Fibroblast of gingiva (primary cell): ENCODE results near the gene CD1E.
"Not testable (repeated sequence)": the region's sequence is repeated elsewhere in the genome, so short reads cannot be mapped to it uniquely, and the experiment has no call there.

ENCODE experiments used
- DNase-seq: peaks from one replicate; pipeline ENCODE4 v3.0.0-alpha.2; 2011; ENCODE audit warnings: low read depth

CD1E gene

GRCh38 chr1:158353303-158354075, at the start of gene CD1E:
Gene CD1E, plus strand, starts transcription at chr1:158353894. Its CDS starts 95 bp downstream, at chr1:158353989.
- DNase-seq: no peak

- DNase-seq: no peak
Measured at GRCh38 chr1:158310623-158311022, 43.1 kb upstream of the CD1E start.

DNA sequence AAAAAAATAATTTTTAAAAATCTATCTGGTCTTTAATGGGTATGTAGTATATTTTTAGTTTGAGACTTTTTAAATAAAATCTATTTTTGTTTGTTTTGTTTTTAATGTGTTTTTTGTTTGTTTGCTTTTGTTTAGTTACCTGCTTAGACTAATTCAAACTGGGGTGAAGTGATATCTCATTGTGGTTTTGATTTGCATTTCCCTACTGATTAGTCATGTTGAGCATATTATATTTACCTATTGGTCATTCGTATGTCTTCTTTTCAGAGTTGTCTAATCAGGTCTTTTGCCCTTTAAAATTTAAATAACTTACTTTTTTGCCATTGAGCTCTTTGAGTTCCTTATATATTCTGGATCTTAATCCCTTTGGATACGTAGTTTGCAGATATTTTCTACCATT, 42.6 kb upstream of the CD1E start:
- no peak for DNase-seq

DNA sequence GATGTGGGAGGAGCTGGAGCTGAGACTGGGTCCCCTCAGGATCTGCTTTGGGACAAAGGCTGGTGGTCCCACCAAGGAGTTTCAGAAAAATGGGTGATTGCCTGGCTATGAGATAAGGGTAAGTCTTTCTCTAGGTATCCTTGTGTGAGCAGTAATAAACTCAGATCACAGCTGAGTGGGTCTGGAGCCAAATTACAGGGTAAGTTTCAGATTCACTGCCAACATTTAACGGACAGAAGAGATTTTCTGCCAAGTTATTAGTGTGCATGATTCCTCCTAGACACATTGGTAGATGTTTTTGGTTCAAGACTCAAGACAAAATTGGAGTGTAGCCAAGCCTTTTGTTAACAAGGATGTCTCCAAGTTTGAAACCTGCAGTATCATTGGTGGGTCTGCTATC, 29.8 kb upstream of the CD1E start:
- no peak for DNase-seq

DNA sequence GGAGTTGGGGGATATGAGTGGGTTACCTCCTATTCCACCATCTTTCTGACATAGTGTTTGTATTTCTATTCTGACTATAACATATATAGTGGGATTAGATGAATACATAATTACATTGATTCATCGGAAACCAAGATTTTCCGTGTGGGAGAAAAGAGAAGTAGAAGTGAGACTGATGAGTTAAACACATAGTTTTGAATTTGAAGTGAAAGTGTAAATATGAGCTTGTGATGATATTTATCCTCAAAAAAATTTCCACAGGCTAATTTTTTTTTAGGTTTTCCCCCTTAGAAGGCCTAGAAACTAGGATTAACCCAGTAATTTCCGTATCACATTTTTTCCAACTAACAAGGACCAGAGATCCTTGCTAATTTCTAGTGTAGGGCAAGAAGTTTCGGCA, 29.3 kb upstream of the CD1E start:
- DNase-seq: no peak

- no peak for DNase-seq
Measured at GRCh38 chr1:158327481-158327880, 26.2 kb upstream of the CD1E start.

GRCh38 chr1:158328426-158328825, 25.3 kb upstream of the CD1E start:
- DNase-seq: no peak

DNA sequence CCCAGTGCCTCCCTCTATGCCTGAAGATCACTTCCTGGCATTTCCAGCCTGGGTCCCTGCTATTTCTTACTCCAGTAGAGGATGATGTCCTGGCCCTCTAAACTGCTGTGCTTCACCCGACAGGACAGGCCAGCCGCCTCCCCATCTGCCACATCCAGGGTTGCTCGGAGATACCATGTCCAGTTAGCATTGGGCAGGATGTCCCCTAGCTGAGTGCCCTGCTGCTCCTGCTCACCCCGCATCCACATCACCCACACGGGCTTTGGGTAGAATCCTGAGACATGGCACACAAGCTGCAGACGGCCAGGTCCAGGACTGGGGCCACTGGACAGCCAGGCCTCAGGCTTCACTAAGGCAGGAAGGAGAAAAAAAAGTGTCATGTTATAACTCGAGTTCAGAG, 24.4 kb upstream of the CD1E start:
- no peak for DNase-seq

- DNase-seq: no peak
Measured at GRCh38 chr1:158329733-158330132, 24.0 kb upstream of the CD1E start.

GRCh38 chr1:158330391-158331105, 23.1 kb upstream of the CD1E start:
- no peak for DNase-seq

DNA sequence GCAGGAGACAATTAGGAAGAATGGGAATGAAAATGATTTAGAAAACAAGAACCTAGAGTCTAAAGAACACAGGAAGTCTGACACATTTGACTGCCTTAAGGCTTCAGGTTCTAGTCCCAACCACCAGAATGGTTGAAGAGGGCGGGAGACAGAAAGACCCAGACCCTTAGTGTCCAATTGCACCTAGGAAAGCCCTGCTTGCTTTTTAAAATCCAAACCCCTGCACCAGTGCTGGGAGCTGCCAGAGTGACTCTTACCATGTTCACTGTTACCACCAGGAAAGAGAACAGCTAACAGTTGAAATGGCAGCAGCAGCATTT, 22.6 kb upstream of the CD1E start:
- no peak for DNase-seq

DNA sequence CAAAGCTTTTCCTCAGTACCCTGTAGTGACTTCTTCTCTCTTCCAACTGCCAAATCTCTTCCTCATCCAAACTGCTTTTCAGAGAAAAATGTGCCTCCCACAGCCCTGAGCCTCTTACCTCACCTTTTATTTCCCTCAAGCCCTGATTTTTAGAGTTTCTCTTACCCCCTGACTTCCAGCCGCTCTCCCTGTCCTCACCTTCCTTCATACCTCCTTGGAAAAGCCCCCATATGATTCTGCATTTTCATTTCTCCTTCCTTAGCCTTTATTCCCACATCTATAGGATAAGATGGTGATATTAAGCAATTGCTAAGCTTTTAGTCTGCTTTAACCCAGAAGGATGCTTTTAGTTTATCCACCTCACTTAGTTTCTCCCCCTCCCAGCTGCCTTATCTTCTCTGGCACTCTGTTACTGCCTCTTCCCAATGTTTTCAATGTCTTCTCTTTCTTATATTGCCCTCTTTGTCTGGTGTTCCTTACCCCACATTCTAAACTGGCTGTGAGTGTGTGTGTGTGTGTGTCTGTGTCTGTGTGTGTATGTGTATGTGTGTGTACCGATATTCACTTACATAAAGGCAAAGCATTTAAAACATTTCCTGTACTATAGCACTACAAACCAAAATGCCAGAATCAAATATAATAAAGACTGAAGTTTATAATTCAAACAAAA, 22.1 kb upstream of the CD1E start, which contains the start of gene CD1B:
TSS of gene CD1B (minus strand) at position 51 of the 670 bp plus-strand sequence. CDS start 108 bp downstream, outside the sequence.
- DNase-seq: no peak

DNA sequence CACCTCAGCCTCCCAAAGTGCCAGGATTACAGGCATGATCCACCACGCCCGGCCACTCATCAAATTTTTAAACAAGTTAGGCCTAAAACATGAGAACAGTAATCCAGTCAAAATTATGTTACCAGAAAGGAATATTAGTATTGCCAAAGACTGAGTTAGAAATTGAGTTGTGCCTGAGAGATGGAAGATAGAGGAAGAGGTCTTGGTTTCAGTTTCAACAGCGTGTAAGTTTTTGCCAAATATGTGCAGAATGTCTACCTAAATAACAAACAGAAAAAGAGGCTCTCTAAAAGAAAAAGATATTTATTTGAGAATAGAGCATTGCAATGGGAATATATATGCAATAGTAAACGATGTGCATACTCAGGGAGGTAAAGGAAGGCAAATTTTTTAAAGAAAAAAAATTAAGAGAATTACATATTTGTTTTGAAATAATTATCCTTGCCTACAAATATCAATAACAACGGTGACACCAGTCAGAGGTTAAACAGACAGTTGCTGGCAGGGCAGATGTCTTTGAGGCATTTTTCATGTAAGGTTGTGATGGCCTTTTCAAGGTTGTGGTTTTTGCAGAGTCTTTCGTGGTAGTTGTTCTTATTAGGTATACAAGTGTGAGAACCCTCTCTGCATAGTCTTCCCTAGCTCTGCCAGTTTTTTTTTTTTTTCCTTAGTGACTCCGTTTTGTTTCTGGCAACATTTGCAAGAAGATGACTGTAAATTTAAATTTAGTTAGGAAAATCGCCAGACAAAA, 20.1 kb upstream of the CD1E start:
- no peak for DNase-seq

DNA sequence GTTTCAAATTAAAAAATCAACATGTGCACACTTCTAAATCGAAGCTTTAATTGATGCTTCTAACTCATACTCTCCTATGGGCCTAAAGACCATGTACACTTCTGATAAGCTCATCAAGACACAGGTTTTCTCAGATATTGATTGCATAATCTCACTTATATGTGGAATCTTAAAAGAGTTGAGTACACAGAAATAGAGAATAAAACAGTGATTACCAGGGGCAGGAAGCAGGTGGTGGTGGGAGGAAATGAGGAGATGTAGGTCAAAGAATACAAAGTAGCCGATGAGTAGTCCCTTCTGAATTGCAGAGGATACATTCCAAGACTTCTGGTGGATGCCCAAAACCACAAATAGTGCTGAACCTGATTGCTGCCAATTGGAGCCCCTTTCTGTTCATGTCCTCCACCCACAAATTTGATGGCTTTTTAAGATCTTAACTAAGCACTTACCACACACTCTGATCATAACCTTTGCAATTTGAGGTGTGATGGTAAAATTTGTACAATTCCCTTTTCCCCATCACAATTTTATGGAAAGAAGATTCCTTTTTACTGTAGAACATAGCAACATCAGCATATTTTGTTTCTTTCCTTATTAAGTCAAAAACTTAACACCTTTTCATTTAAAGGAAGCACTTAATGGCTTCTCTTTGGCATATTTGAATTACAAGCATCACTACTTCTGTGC, 19.0 kb upstream of the CD1E start:
- DNase-seq: no peak

DNA sequence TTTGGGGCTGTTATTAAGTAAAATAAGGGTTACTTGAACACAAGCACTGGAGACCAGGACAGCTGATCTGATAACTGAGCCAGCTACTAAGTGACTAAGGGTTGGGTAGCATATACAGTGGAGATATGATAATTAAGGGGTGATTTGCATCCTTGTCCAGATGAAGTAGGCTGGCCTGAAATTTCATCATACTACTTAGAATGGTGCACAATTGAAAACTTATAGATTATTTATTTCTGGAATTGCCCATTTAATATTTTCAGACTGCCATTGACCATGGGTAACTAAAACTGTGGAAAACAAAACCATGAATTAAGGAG, 18.5 kb upstream of the CD1E start:
- no peak for DNase-seq

- not testable (repeated sequence) for DNase-seq
Measured at GRCh38 chr1:158336413-158336812, 17.3 kb upstream of the CD1E start.

- DNase-seq: not testable (repeated sequence)
Measured at GRCh38 chr1:158348946-158349345, 4.7 kb upstream of the CD1E start.

GRCh38 chr1:158354255-158354654, 561 bp downstream of the CD1E start:
- no peak for DNase-seq

DNA sequence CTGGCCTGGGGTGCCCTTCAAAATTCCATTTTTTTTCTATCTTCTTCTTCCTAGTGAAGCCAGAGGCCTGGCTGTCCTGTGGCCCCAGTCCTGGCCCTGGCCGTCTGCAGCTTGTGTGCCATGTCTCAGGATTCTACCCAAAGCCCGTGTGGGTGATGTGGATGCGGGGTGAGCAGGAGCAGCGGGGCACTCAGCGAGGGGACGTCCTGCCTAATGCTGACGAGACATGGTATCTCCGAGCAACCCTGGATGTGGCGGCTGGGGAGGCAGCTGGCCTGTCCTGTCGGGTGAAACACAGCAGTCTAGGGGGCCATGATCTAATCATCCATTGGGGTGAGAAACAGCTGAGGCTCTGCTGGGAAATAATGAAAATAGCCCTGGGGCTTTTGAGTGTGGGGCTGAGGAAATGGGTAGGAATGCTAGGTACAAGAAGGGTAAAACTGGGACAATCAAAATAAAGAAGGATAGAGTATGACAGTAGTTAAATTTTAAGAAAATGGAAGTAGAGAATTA, 2.1 kb downstream of the CD1E start:
- DNase-seq: no peak

DNA sequence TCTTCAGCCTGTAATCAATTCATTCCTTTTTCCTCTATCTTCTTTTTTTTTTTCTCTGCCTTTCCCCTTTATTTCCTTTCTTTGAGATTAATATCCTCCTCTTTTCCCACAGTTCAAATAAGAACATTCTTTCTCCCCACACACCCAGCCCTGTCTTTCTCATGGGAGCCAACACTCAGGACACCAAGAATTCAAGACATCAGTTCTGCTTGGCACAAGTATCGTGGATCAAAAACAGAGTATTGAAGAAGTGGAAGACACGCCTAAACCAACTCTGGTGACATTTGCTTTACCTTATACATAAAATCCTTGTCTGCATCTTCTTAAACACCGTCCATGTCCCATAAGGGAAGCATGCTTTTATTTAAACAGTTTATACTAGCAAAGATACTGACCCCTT, 2.9 kb downstream of the CD1E start:
- no peak for DNase-seq

- DNase-seq: no peak
Measured at GRCh38 chr1:158357441-158357840, 3.7 kb downstream of the CD1E start.

DNA sequence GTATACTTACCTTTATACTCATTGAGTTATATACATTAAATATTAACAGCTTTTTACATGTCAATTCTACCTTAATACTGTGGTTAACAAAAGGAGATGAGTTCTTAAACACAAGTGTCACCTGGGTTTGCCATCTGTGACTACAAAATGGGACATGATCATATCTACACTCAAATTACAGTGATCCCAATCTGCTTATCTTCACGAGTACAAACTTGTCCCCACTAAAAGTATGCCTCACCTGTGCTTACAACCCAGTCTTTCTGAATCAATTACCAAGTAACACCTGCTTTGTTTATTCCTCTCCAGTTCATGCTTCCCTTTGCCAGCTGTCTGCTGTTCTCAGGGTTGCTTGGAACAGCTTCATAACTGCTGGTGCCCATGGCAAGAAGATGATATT, 8.8 kb downstream of the CD1E start:
- no peak for DNase-seq
